Mesodermal cell (in vitro differentiated cells): Measurements from ENCODE around the gene PSKH1.
A peak's percentile ranks its signal among the peaks of the same experiment; 100 is the strongest.

ENCODE experiments used
- H3K27ac ChIP-seq: 2 replicates; pipeline ENCODE4 v1.7.0; 2013; ENCODE audit warnings: mild to moderate bottlenecking, low read depth, low read length, moderate library complexity; ENCODE audit not compliant: severe bottlenecking
- H3K36me3 ChIP-seq: 2 replicates; pipeline ENCODE4 v1.7.1; 2013; ENCODE audit warnings: mild to moderate bottlenecking, low read length, moderate library complexity; ENCODE audit not compliant: control insufficient read depth, insufficient read depth
- H3K4me1 ChIP-seq: one replicate; pipeline ENCODE4 v1.7.1; 2013; ENCODE audit warnings: mild to moderate bottlenecking, low read length; ENCODE audit not compliant: insufficient read depth, control insufficient read depth, poor library complexity, severe bottlenecking
- H3K4me3 ChIP-seq: 2 replicates; pipeline ENCODE4 v1.7.0; 2013; ENCODE audit warnings: low read length, control low read depth, mild to moderate bottlenecking; ENCODE audit not compliant: insufficient read depth, poor library complexity, severe bottlenecking; ENCODE audit errors: extremely low read depth
- H3K9me3 ChIP-seq: 2 replicates; pipeline ENCODE4 v1.7.1; 2013; ENCODE audit warnings: mild to moderate bottlenecking, low read length, moderate library complexity; ENCODE audit not compliant: control insufficient read depth
- WGBS, 2 experiments: methylation state at CpG; one replicate each; pipeline ENCODE4 v1.1.5; 2013; ENCODE audit warnings: missing lambda C conversion rate in 2 of 2; ENCODE audit not compliant: insufficient coverage in 2 of 2; 5-methylcytosine and 5-hydroxymethylcytosine counted together

The PSKH1 gene

DNA sequence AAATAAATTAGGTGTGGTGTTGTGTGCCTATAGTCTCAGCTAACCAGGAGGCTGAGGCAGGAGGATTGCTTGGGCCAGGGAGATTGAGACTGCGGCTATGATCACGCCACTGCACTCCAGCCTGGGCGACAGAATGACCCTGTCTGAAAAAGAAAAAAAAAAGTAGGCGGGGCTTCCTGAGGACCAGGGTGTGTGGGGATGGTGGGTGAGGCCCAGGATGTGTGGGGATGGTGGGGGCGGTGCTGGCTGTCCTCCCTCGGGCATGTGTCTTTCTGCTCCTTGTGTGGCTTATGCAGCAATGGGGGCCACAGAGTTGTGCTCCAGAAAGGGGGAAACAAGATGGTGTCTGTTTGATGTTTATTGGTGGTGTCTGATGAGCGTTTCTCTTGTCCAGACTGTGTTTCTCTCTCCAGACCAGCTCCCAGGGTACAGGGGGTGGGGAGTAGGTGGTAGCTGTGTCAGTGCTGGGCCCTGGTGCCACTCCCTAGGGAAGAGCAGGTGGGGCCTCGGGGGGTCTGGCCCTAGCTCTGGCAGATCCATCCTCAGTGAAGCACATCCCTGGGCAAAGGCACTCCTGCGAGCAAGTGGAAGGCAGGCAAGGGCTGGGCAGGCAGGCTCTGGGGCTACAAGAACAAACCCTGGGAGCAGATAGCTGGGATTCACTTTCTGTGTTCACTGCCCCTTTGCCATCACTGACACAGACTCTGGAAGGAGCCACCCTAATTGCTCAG, 48.6 kb downstream of the PSKH1 start:
- Histone ChIP-seq H3K36me3 (peaks cover 71% of the 10 kb centered on the region), H3K9me3 (no peaks in the 10 kb centered on the region), H3K4me3 (no peak overlapping the region), H3K4me1 (no peaks in the 10 kb centered on the region), H3K27ac (no peak overlapping the region)
- 88 to 93% methylated on average over 4 to 8 of the region's 9 CpGs for WGBS, 2 experiments

- Histone ChIP-seq H3K27ac (no peak overlapping the region), H3K4me3 (no peak overlapping the region), H3K9me3 (no peaks in the 10 kb centered on the region), H3K4me1 (no peaks in the 10 kb centered on the region), H3K36me3 (peaks cover 76% of the 10 kb centered on the region)
- 84 to 88% methylated on average over 6 of the region's 6 CpGs for WGBS, 2 experiments
These were observed 49.1 kb downstream of the PSKH1 start for GRCh38 chr16:67942200-67942509.

DNA sequence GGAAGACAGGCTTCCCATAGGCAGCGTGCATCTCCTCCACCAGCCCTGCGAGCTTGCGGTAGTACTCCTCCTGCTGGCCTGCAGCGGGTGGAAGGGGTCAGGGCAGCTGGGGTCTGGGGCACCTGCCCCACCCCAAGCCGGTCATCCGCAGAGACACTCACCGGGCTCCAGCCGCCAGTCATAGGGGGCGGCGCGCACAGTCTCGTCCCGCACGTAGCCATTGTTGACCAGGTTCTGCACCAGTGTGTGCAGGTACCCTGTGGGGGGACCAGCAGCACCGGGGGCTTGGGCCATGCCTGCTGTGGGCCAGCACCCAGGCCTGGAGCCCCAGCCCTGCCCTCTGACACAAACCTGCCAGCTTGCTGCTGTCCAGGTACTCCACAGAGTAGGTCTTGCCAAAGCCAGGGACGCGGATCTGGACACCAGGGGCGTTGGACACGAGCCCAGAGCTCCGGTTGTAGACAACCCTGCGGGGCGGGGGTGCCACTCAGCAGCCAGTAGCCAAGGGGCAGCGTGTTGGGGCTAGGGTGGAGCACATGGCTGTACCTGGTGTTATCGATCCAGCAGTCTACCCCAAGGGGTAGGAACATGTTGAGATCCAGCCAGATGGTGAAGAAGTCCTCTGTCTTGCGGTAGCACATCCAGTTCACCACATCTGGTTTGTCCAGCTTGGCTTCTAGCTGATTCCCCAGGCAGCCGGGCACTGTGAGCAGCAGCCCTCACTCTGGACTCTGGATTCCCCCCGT, 49.6 kb downstream of the PSKH1 start:
- Histone ChIP-seq H3K4me1 (no peaks in the 10 kb centered on the region), H3K4me3 (no peak overlapping the region), H3K27ac (no peak overlapping the region), H3K36me3 (peaks cover 82% of the 10 kb centered on the region), H3K9me3 (no peaks in the 10 kb centered on the region)
- WGBS, 2 experiments: 93 to 96% methylated on average over 26 to 27 of the region's 27 CpGs

- Histone ChIP-seq H3K27ac (no peak overlapping the region), H3K4me1 (no peaks in the 10 kb centered on the region), H3K4me3 (no peak overlapping the region), H3K36me3 (peaks cover 87% of the 10 kb centered on the region), H3K9me3 (no peaks in the 10 kb centered on the region)
- 86 to 97% methylated on average over 2 to 4 of the region's 6 CpGs for WGBS, 2 experiments
These were observed 50.2 kb downstream of the PSKH1 start for GRCh38 chr16:67943256-67943618.

GRCh38 chr16:67943619-67944504, 50.8 kb downstream of the PSKH1 start, which contains the start of gene LCAT:
LCAT (minus strand) TSS chr16:67944120; CDS start chr16:67944101, 19 bp downstream.
- Histone ChIP-seq H3K27ac (peak within 1 kb of the TSS; percentile 29), H3K4me1 (no peaks in the 10 kb centered on the region), H3K9me3 (no peaks in the 10 kb centered on the region), H3K36me3 (peaks cover 94% of the 10 kb centered on the region), H3K4me3 (no peak within 1 kb of the TSS)
- WGBS, 2 experiments: 87% methylated on average over 18 to 20 of the region's 23 CpGs

DNA sequence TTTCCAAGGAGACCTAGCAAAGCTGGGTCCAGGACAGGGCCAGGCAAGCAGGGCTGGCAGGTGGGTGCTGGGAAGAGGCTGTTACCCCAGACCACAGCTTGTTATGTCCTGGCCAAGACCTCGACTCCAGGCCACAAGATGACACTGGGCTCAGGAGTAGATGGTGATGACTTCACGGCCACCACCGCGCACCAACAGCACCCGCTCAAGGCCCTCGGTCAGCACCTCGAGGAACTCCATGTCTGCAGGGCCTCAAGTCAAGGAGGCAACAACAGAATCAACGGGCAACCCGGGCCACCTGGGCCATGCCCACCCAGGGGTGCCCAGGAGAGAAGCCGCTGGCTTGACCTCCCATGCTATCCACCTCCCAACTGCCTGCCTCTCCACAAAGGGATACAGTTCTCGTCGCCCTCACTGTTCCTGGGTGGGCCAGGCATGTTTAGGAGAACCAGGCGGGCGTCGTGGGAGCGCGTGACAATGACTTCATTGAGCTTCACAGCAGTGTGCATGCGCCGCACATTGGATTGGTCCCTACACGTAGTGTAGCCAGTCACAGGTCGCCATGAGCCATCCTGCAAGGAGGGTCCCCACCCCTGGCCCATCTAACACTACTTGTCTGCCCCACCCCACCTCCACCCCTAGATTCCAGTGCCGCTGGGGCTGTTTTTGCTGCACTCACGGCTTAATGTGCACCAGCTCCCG, 51.8 kb downstream of the PSKH1 start:
- Histone ChIP-seq H3K4me3 (no peak overlapping the region), H3K36me3 (peaks cover 98% of the 10 kb centered on the region), H3K27ac (no peak overlapping the region), H3K4me1 (no peaks in the 10 kb centered on the region), H3K9me3 (no peaks in the 10 kb centered on the region)
- 97 to 99% methylated on average over 21 to 24 of the region's 24 CpGs for WGBS, 2 experiments

DNA sequence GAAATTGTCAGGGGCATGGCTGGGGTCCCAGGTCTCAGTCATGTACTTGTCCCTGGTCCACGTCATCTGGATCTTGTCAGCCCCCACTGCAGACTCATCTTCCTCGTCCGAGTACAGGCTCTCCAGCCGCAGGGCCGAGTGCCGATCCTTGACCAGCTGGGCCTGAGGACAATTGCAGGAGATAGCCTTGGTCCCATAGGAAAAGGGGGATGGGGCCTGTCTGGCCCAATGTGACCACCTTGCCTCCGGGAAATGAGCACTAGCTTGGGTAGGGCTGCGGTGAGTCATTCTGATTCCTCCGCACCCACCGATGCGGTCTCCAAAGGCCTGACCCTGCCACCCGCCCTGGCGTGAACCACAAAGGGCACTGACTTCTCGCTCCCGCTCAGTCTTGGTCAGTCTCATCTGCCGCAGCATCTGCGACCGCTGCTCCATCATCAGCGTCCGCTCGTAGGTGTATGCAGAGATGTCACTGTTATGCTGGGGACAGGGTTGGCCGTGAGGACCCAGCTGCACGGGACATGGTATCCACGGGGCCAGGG, 52.4 kb downstream of the PSKH1 start:
- H3K4me1 ChIP-seq: no peaks in the 10 kb centered on the region
- 95 to 96% methylated on average over 22 to 24 of the region's 24 CpGs for WGBS, 2 experiments
- peaks cover 99% of the 10 kb centered on the region for H3K36me3 ChIP-seq
- no peaks in the 10 kb centered on the region for H3K9me3 ChIP-seq
- no peak overlapping the region for H3K4me3 ChIP-seq
- no peak overlapping the region for H3K27ac ChIP-seq

GRCh38 chr16:67946128-67946569, 53.1 kb downstream of the PSKH1 start:
- no peak overlapping the region for H3K4me3 ChIP-seq
- no peaks in the 10 kb centered on the region for H3K4me1 ChIP-seq
- H3K27ac ChIP-seq: no peak overlapping the region
- no peaks in the 10 kb centered on the region for H3K9me3 ChIP-seq
- WGBS, 2 experiments: 95 to 96% methylated on average over 16 to 18 of the region's 20 CpGs
- peaks cover 99% of the 10 kb centered on the region for H3K36me3 ChIP-seq

- H3K9me3 ChIP-seq: no peaks in the 10 kb centered on the region
- H3K4me1 ChIP-seq: no peaks in the 10 kb centered on the region
- H3K4me3 ChIP-seq: no peak overlapping the region
- no peak overlapping the region for H3K27ac ChIP-seq
- WGBS, 2 experiments: 97 to 98% methylated on average over 18 to 25 of the region's 28 CpGs
- H3K36me3 ChIP-seq: peaks cover 100% of the 10 kb centered on the region
These were observed 54.0 kb downstream of the PSKH1 start for GRCh38 chr16:67946966-67947558.

GRCh38 chr16:67948015-67948414, 55.0 kb downstream of the PSKH1 start:
- no peak overlapping the region for H3K4me3 ChIP-seq
- H3K36me3 ChIP-seq: peaks cover 100% of the 10 kb centered on the region
- WGBS, 2 experiments: 94 to 98% methylated on average over 10 to 15 of the region's 15 CpGs
- no peak overlapping the region for H3K27ac ChIP-seq
- no peaks in the 10 kb centered on the region for H3K9me3 ChIP-seq
- H3K4me1 ChIP-seq: no peaks in the 10 kb centered on the region
